HG02973 (cell line): Measurements from ENCODE around the gene PHF1.
A peak's percentile ranks its signal among the peaks of the same experiment; 100 is the strongest.

Source experiments
- ATAC-seq: cut with Tn5 transposase; IDR thresholded peaks from one replicate; pipeline ENCODE4 v1.9.1; 2021; ENCODE audit warnings: moderate library complexity; ENCODE audit not compliant: unreplicated experiment

PHF1 gene

GRCh38 chr6:33453393-33454008 lies 42.7 kb downstream of the PHF1 start:
- ATAC-seq: no peak

GRCh38 chr6:33454009-33454946 lies 43.5 kb downstream of the PHF1 start, which contains the start of gene ZBTB9:
ZBTB9 (plus strand) TSS chr6:33454576; CDS start chr6:33455101, 525 bp downstream.
- peak; percentile 92 for ATAC-seq

GRCh38 chr6:33455051-33455450 lies 44.2 kb downstream of the PHF1 start:
- ATAC-seq: no peak

- no peak for ATAC-seq
These were observed 45.3 kb downstream of the PHF1 start for GRCh38 chr6:33456156-33456555.

GRCh38 chr6:33458676-33459075 lies 47.9 kb downstream of the PHF1 start:
- no peak for ATAC-seq

GRCh38 chr6:33459226-33459625 lies 48.4 kb downstream of the PHF1 start:
- ATAC-seq: no peak
